Bronchial epithelial cell (primary cell): ENCODE measurements around the gene NPTX1. TPM values are rescaled to one million over a fixed set of nuclear protein-coding genes. Genes with fewer than 3 reads are reported as not detected.

Experiments
- DNase-seq: peaks from one replicate; pipeline ENCODE4 v3.0.0-alpha.2; 2010; ENCODE audit warnings: low read depth
- FAIRE-seq: peaks from 2 replicates; lab custom pipeline; 2011; peaks lifted over from hg19 to GRCh38; lab: Jason Lieb, UNC
- H3K27me3 ChIP-seq: 2 replicates; pipeline ENCODE4 v1.5.1; 2011; ENCODE audit warnings: low read length; ENCODE audit not compliant: control insufficient read depth, insufficient read depth
- H3K36me3 ChIP-seq: 2 replicates; pipeline ENCODE4 v1.5.1; 2011; ENCODE audit warnings: low read length; ENCODE audit not compliant: control insufficient read depth, insufficient read depth
- H3K4me3 ChIP-seq: 2 replicates; pipeline ENCODE4 v1.5.1; 2011; ENCODE audit warnings: mild to moderate bottlenecking, low read depth, low read length, control low read depth
- CTCF ChIP-seq: IDR thresholded peaks from 2 replicates; pipeline ENCODE4 v1.5.1; 2011; ENCODE audit warnings: mild to moderate bottlenecking, moderate library complexity, low read length, control low read depth, inconsistent platforms; ENCODE audit not compliant: insufficient read depth, severe bottlenecking
- total RNA-seq: library from RNA; depleted of rRNA; stranded (reverse); fragments of >200 nt; gene quantifications from 2 replicates; pipeline ENCODE4 v1.2.1, GENCODE V29; 2014

Gene NPTX1
- under 0.01 TPM in 1 of 2 replicates, not detected in the other for total RNA-seq

GRCh38 chr17:80475910-80476876 lies at the start of gene NPTX1:
Gene NPTX1 (minus strand): TSS chr17:80476607. CDS start chr17:80476446, 161 bp downstream.
- FAIRE-seq (no peak), DNase-seq (no peak)
- H3K27me3 ChIP-seq = peaks cover 54% of the 10 kb centered on the region
- no peaks in the 10 kb centered on the region for H3K36me3 ChIP-seq
- no peak within 1 kb of the TSS for H3K4me3 ChIP-seq
- TF ChIP-seq CTCF = no peak

GRCh38 chr17:80523956-80524712 lies 47.7 kb upstream of the NPTX1 start:
- Histone ChIP-seq H3K36me3 (no peaks in the 10 kb centered on the region), H3K27me3 (no peaks in the 10 kb centered on the region), H3K4me3 (no peak overlapping the region)
- FAIRE-seq = no peak
- no peak for TF ChIP-seq CTCF
- no peak for DNase-seq

GRCh38 chr17:80523054-80523744 lies 46.8 kb upstream of the NPTX1 start:
- DNase-seq (no peak), FAIRE-seq (no peak)
- Histone ChIP-seq H3K4me3 (no peak overlapping the region), H3K27me3 (no peaks in the 10 kb centered on the region), H3K36me3 (no peaks in the 10 kb centered on the region)
- no peak for TF ChIP-seq CTCF

GRCh38 chr17:80520810-80521455 lies 44.5 kb upstream of the NPTX1 start:
- Histone ChIP-seq H3K4me3 (no peak overlapping the region), H3K36me3 (no peaks in the 10 kb centered on the region), H3K27me3 (no peaks in the 10 kb centered on the region)
- FAIRE-seq (peak; percentile 18), DNase-seq (no peak)
- no peak for TF ChIP-seq CTCF

GRCh38 chr17:80519091-80519781 lies 42.8 kb upstream of the NPTX1 start:
- no peaks in the 10 kb centered on the region for H3K27me3 ChIP-seq
- FAIRE-seq = no peak
- H3K36me3 ChIP-seq = no peaks in the 10 kb centered on the region
- no peak overlapping the region for H3K4me3 ChIP-seq
- DNase-seq = no peak
- TF ChIP-seq CTCF = no peak
